H9 (cell line): Measurements from ENCODE around the gene TMEM236. TPM values are rescaled to one million over a fixed set of nuclear protein-coding genes. Genes with fewer than 3 reads are reported as not detected.

Experiments used
- DNase-seq: peaks from one replicate; pipeline ENCODE4 v3.0.0-alpha.2; 2017
- H2AFZ ChIP-seq: one replicate; pipeline ENCODE4 v1.6.1; 2013; ENCODE audit warnings: mild to moderate bottlenecking, low read length, control low read depth, moderate library complexity
- H2AK5ac ChIP-seq: 2 replicates; pipeline ENCODE4 v1.6.1; 2013; ENCODE audit warnings: low read length, control low read depth, mixed read lengths; ENCODE audit not compliant: insufficient read length
- H2BK120ac ChIP-seq: one replicate; pipeline ENCODE4 v1.6.1; 2013; ENCODE audit warnings: low read depth, mild to moderate bottlenecking, low read length, control low read depth, inconsistent platforms; ENCODE audit not compliant: poor library complexity, severe bottlenecking
- H2BK12ac ChIP-seq: 2 replicates; pipeline ENCODE4 v1.6.1; 2013; ENCODE audit warnings: low read length, control low read depth, mixed read lengths, low read depth; ENCODE audit not compliant: insufficient read length
- H2BK15ac ChIP-seq: 2 replicates; pipeline ENCODE4 v1.6.1; 2013; ENCODE audit warnings: low read depth, low read length, control low read depth
- H2BK20ac ChIP-seq: one replicate; pipeline ENCODE4 v1.6.1; 2013; ENCODE audit warnings: low read depth, mild to moderate bottlenecking, low read length, control low read depth, inconsistent platforms; ENCODE audit not compliant: poor library complexity, severe bottlenecking
- H2BK5ac ChIP-seq: 2 replicates; pipeline ENCODE4 v1.6.1; 2013; ENCODE audit warnings: low read length, control low read depth, mixed read lengths; ENCODE audit not compliant: insufficient read length
- H3K14ac ChIP-seq: 2 replicates; pipeline ENCODE4 v1.6.1; 2013; ENCODE audit warnings: low read length, control low read depth; ENCODE audit not compliant: insufficient read depth
- H3K18ac ChIP-seq: 2 replicates; pipeline ENCODE4 v1.6.1; 2013; ENCODE audit warnings: low read depth, mild to moderate bottlenecking, mixed read lengths, low read length, control low read depth; ENCODE audit not compliant: insufficient read length
- H3K23ac ChIP-seq: 2 replicates; pipeline ENCODE4 v1.6.1; 2013; ENCODE audit warnings: low read length, control low read depth, mixed read lengths, low read depth; ENCODE audit not compliant: insufficient read length
- H3K23me2 ChIP-seq: 2 replicates; pipeline ENCODE4 v1.6.1; 2013; ENCODE audit warnings: low read depth, mild to moderate bottlenecking, mixed read lengths, low read length, control low read depth; ENCODE audit not compliant: insufficient read length, poor library complexity, severe bottlenecking
- H3K27ac ChIP-seq: 2 replicates; pipeline ENCODE4 v1.5.1; 2013; ENCODE audit warnings: low read length, control low read depth, mixed read lengths, low read depth; ENCODE audit not compliant: insufficient read length
- H3K27me3 ChIP-seq: 2 replicates; pipeline ENCODE4 v1.6.1; 2013; ENCODE audit warnings: low read length, control low read depth, inconsistent platforms; ENCODE audit not compliant: insufficient read depth
- H3K4ac ChIP-seq: 2 replicates; pipeline ENCODE4 v1.6.1; 2013; ENCODE audit warnings: low read depth, mild to moderate bottlenecking, control low read depth, inconsistent platforms, low read length, moderate library complexity
- H3K4me1 ChIP-seq: 2 replicates; pipeline ENCODE4 v1.6.1; 2013; ENCODE audit warnings: low read length, control low read depth, inconsistent platforms; ENCODE audit not compliant: insufficient read depth
- H3K4me2 ChIP-seq: 2 replicates; pipeline ENCODE4 v1.6.1; 2013; ENCODE audit warnings: low read length, control low read depth, mixed read lengths; ENCODE audit not compliant: insufficient read length, insufficient read depth
- H3K56ac ChIP-seq: 2 replicates; pipeline ENCODE4 v1.6.1; 2013; ENCODE audit warnings: low read depth, mild to moderate bottlenecking, mixed read lengths, low read length, control low read depth; ENCODE audit not compliant: insufficient read length
- H3K79me1 ChIP-seq: 2 replicates; pipeline ENCODE4 v1.6.1; 2013; ENCODE audit warnings: low read depth, mild to moderate bottlenecking, moderate library complexity, low read length, control low read depth, inconsistent platforms; ENCODE audit not compliant: insufficient read depth, poor library complexity, severe bottlenecking
- H3K79me2 ChIP-seq: 2 replicates; pipeline ENCODE4 v1.6.1; 2013; ENCODE audit warnings: low read length, control low read depth, inconsistent platforms; ENCODE audit not compliant: insufficient read depth
- H3K9ac ChIP-seq: 2 replicates; pipeline ENCODE4 v1.6.1; 2013; ENCODE audit warnings: low read length, control low read depth, mixed read lengths; ENCODE audit not compliant: insufficient read length; ENCODE audit errors: extremely low read depth
- H3K9me3 ChIP-seq: one replicate; pipeline ENCODE4 v1.6.1; 2013; ENCODE audit warnings: low read depth, low read length, inconsistent platforms; ENCODE audit not compliant: control insufficient read depth
- H3T11ph ChIP-seq: one replicate; pipeline ENCODE4 v1.6.1; 2013; ENCODE audit warnings: mild to moderate bottlenecking, low read length, control low read depth, inconsistent platforms
- H4K20me1 ChIP-seq: one replicate; pipeline ENCODE4 v1.6.1; 2013; ENCODE audit not compliant: control insufficient read depth, insufficient read length, insufficient read depth
- H4K5ac ChIP-seq: 2 replicates; pipeline ENCODE4 v1.6.1; 2013; ENCODE audit warnings: low read depth, mild to moderate bottlenecking, mixed read lengths, low read length, control low read depth; ENCODE audit not compliant: insufficient read length
- H4K8ac ChIP-seq: replicated peaks from 2 replicates; pipeline ENCODE4 v1.6.1; 2013; ENCODE audit warnings: low read length, control low read depth, mixed read lengths, low read depth; ENCODE audit not compliant: insufficient read length
- H4K91ac ChIP-seq: 2 replicates; pipeline ENCODE4 v1.6.1; 2013; ENCODE audit warnings: low read depth, mild to moderate bottlenecking, moderate library complexity, mixed read lengths, low read length, control low read depth; ENCODE audit not compliant: insufficient read length
- H3K27ac Mint-ChIP-seq, 3 experiments: 2 replicates in 2 of 3; 3 replicates in 1 of 3; pipeline ENCODE4 v1.8.0; 2020 to 2021; ENCODE audit warnings: mixed read lengths in 3 of 3, mild to moderate bottlenecking in 1 of 3, moderate library complexity in 1 of 3
- H3K27me3 Mint-ChIP-seq: 2 replicates; pipeline ENCODE4 v1.8.0; 2021; ENCODE audit warnings: low read depth, mild to moderate bottlenecking, moderate library complexity, mixed read lengths
- H3K36me3 Mint-ChIP-seq, 3 experiments: 2 replicates in 2 of 3; 3 replicates in 1 of 3; pipeline ENCODE4 v1.8.0; 2020 to 2021; ENCODE audit warnings: low read depth in 3 of 3, mixed read lengths in 3 of 3; ENCODE audit not compliant: insufficient read depth in 1 of 3
- H3K4me1 Mint-ChIP-seq, 2 experiments: 2 replicates each; pipeline ENCODE4 v1.8.0; 2020; ENCODE audit warnings: mixed read lengths in 2 of 2
- H3K4me3 Mint-ChIP-seq, 2 experiments: 2 replicates in 1 of 2; 3 replicates in 1 of 2; pipeline ENCODE4 v1.8.0; 2020 to 2021; ENCODE audit warnings: mild to moderate bottlenecking in 2 of 2, mixed read lengths in 2 of 2, moderate library complexity in 1 of 2
- H3K9me3 Mint-ChIP-seq, 2 experiments: 2 replicates in 1 of 2; 3 replicates in 1 of 2; pipeline ENCODE4 v1.8.0; 2020; ENCODE audit warnings: mild to moderate bottlenecking in 2 of 2, mixed read lengths in 2 of 2, moderate library complexity in 1 of 2
- WGBS: extraction: QIAGEN DNeasy Blood & Tissue Kit; methylation state at CpG from one replicate; pipeline ENCODE4 v1.1.7; 2013; ENCODE audit warnings: missing lambda C conversion rate, low lambda C conversion rate, mixed read lengths; ENCODE audit not compliant: insufficient read length; ENCODE audit errors: extremely low coverage; 5-methylcytosine and 5-hydroxymethylcytosine counted together
- total RNA-seq: library from RNA; stranded (reverse); gene quantifications from 2 replicates; pipeline ENCODE4 v1.2.1, GENCODE V29; 2021
- TF ChIP-seq, protein P1 (sequence below): fragments of 200-600 bp; sonication (generic); conservative IDR thresholded peaks from 3 replicates; pipeline ENCODE4 v1.8.0; 2021; ENCODE audit warnings: antibody characterized with exemption, mild to moderate bottlenecking

Gene TMEM236
- total RNA-seq, 1 experiment from 2014 or later: not detected

DNA sequence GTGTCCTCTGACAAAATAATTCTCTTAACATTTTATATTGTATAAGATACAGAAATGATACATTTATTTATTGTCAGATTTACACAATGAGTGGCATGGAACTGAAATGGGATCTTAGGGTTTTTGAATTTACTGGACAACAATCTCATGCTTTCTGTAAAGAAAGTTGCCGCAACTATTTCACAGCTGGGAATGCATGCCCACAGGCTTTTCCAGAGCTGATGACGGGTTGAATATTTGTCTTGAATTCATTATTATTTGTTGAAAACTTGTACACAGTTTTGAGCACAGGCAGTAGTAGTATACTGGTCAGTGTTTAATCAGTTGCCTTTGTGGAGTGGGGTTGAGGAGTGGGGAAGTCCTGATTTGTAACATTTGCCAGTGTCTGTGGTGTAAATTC, 36.6 kb downstream of the TMEM236 start:
- H3K9me3 Mint-ChIP-seq: no peaks in the 10 kb centered on the region
- H3K9ac ChIP-seq: no peak overlapping the region
- H3K27me3 Mint-ChIP-seq: no peaks in the 10 kb centered on the region
- H3K14ac ChIP-seq: no peak overlapping the region
- H3T11ph ChIP-seq: no peak overlapping the region
- H2BK12ac ChIP-seq: no peak overlapping the region
- no peak overlapping the region for H3K4ac ChIP-seq
- no peak overlapping the region for H4K5ac ChIP-seq
- no peaks in the 10 kb centered on the region for H3K9me3 ChIP-seq
- H2BK15ac ChIP-seq: no peak overlapping the region
- no peak overlapping the region for H3K4me3 Mint-ChIP-seq
- no peak overlapping the region for H2BK20ac ChIP-seq
- H4K8ac ChIP-seq: no peak overlapping the region
- no peaks in the 10 kb centered on the region for H4K20me1 ChIP-seq
- H3K4me1 Mint-ChIP-seq: peaks cover 5 to 6% of the 10 kb centered on the region in 2 experiments
- no peak overlapping the region for H4K91ac ChIP-seq
- H3K27me3 ChIP-seq: no peaks in the 10 kb centered on the region
- no peak overlapping the region for H2AK5ac ChIP-seq
- no peaks in the 10 kb centered on the region for H3K36me3 Mint-ChIP-seq
- H3K79me2 ChIP-seq: no peaks in the 10 kb centered on the region
- WGBS: no CpG with 5 or more reads among the region's 2 CpGs
- H3K27ac ChIP-seq: no peak overlapping the region
- no peaks in the 10 kb centered on the region for H3K23me2 ChIP-seq
- H3K27ac Mint-ChIP-seq: no peak overlapping the region
- no peaks in the 10 kb centered on the region for H3K79me1 ChIP-seq
- no peaks in the 10 kb centered on the region for H3K4me1 ChIP-seq
- H2BK5ac ChIP-seq: no peak overlapping the region
- TF ChIP-seq, protein P1, sequence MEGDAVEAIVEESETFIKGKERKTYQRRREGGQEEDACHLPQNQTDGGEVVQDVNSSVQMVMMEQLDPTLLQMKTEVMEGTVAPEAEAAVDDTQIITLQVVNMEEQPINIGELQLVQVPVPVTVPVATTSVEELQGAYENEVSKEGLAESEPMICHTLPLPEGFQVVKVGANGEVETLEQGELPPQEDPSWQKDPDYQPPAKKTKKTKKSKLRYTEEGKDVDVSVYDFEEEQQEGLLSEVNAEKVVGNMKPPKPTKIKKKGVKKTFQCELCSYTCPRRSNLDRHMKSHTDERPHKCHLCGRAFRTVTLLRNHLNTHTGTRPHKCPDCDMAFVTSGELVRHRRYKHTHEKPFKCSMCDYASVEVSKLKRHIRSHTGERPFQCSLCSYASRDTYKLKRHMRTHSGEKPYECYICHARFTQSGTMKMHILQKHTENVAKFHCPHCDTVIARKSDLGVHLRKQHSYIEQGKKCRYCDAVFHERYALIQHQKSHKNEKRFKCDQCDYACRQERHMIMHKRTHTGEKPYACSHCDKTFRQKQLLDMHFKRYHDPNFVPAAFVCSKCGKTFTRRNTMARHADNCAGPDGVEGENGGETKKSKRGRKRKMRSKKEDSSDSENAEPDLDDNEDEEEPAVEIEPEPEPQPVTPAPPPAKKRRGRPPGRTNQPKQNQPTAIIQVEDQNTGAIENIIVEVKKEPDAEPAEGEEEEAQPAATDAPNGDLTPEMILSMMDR: no peak
- H3K23ac ChIP-seq: no peak overlapping the region
- DNase-seq: no peak
- H3K18ac ChIP-seq: no peak overlapping the region
- no peak overlapping the region for H2BK120ac ChIP-seq
- no peak overlapping the region for H2AFZ ChIP-seq
- no peak overlapping the region for H3K56ac ChIP-seq
- no peak overlapping the region for H3K4me2 ChIP-seq
